RPMI8226 (cell line): ENCODE data around the gene PRPH2.

Source experiments
- DNase-seq: peaks from one replicate; pipeline ENCODE4 v3.0.0-alpha.2; 2015

The PRPH2 gene

GRCh38 chr6:42722497-42722896 is at the start of gene PRPH2:
Gene PRPH2, minus strand, starts transcription at chr6:42722597. Its CDS starts 263 bp downstream, at chr6:42722334.
- no peak for DNase-seq

- DNase-seq: peak; percentile 60
These were observed 49.3 kb upstream of the PRPH2 start for GRCh38 chr6:42771741-42772100.

- no peak for DNase-seq
These were observed 47.4 kb upstream of the PRPH2 start for GRCh38 chr6:42769836-42770235.

- no peak for DNase-seq
These were observed 46.7 kb upstream of the PRPH2 start for GRCh38 chr6:42769051-42769450.

- DNase-seq: no peak
These were observed 43.8 kb upstream of the PRPH2 start for GRCh38 chr6:42766163-42766670.

GRCh38 chr6:42764911-42765648 is 42.7 kb upstream of the PRPH2 start:
- no peak for DNase-seq

GRCh38 chr6:42762950-42763349 is 40.6 kb upstream of the PRPH2 start:
- DNase-seq: no peak

- DNase-seq: no peak
These were observed 40.0 kb upstream of the PRPH2 start for GRCh38 chr6:42762426-42762859.

- no peak for DNase-seq
These were observed 39.1 kb upstream of the PRPH2 start for GRCh38 chr6:42761287-42762067.

GRCh38 chr6:42758756-42759430 is 36.5 kb upstream of the PRPH2 start:
- DNase-seq: no peak

GRCh38 chr6:42756722-42757121 is 34.3 kb upstream of the PRPH2 start:
- no peak for DNase-seq

GRCh38 chr6:42754759-42755158 is 32.4 kb upstream of the PRPH2 start:
- DNase-seq: no peak

GRCh38 chr6:42751055-42751454 is 28.7 kb upstream of the PRPH2 start:
- DNase-seq: no peak

- DNase-seq: no peak
These were observed 26.0 kb upstream of the PRPH2 start for GRCh38 chr6:42748203-42748898.

GRCh38 chr6:42746463-42747391 is 24.3 kb upstream of the PRPH2 start:
- peak; percentile 89 for DNase-seq

- DNase-seq: peak; percentile 98
These were observed 23.5 kb upstream of the PRPH2 start, which contains the start of gene TBCC for GRCh38 chr6:42745640-42746462. Gene TBCC, minus strand, starts transcription at chr6:42746103. Its CDS starts 30 bp downstream, at chr6:42746073.

- peak; percentile 44 for DNase-seq
These were observed 22.8 kb upstream of the PRPH2 start for GRCh38 chr6:42745083-42745639.

GRCh38 chr6:42744351-42744893 is 22.0 kb upstream of the PRPH2 start:
- peak; percentile 36 for DNase-seq

- no peak for DNase-seq
These were observed 19.9 kb upstream of the PRPH2 start for GRCh38 chr6:42742116-42742894.
